Tibial nerve (tissue), 4 donors: ENCODE measurements around the gene ZNF512B. TPM values are rescaled to one million over a fixed set of nuclear protein-coding genes. Genes with fewer than 3 reads are reported as not detected.

Experiments used
- DNase-seq, 2 donors: peaks; one replicate each; pipeline ENCODE4 v3.0.0-alpha.2; 2019; ENCODE audit warnings: low spot score in 2 of 2
- H3K27ac ChIP-seq, 4 donors: fragments of 200-600 bp; sonication (generic) in 3 of 4; one replicate each; pipeline ENCODE4 v1.5.1; 2017 to 2019; ENCODE audit warnings: mild to moderate bottlenecking in 1 of 4
- H3K27me3 ChIP-seq, 2 donors: fragments of 200-600 bp; sonication (generic) in 1 of 2; one replicate each; pipeline versions ENCODE4 v1.5.1 to v1.6.0; 2017 to 2019
- H3K36me3 ChIP-seq, 3 donors: fragments of 200-600 bp; sonication (generic); one replicate each; pipeline ENCODE4 v1.5.1; 2018 to 2019
- H3K4me1 ChIP-seq, 4 donors: fragments of 200-600 bp; sonication (generic) in 3 of 4; one replicate each; pipeline ENCODE4 v1.5.1; 2017 to 2019
- H3K4me3 ChIP-seq, 4 donors: fragments of 200-600 bp; sonication (generic) in 3 of 4; one replicate each; pipeline ENCODE4 v1.5.1; 2017 to 2019; ENCODE audit warnings: mild to moderate bottlenecking in 1 of 4, moderate library complexity in 1 of 4
- H3K9me3 ChIP-seq, 4 donors: fragments of 200-600 bp; sonication (generic) in 3 of 4; one replicate each; pipeline ENCODE4 v1.5.1; 2017 to 2019
- CTCF ChIP-seq, 5 experiments: fragments of 200-600 bp in 3 of 5; fragments of 450-650 bp in 2 of 5; sonication (generic) in 3 of 5; IDR thresholded peaks; one replicate each; pipeline ENCODE4 v1.5.1; 2016 to 2019; ENCODE audit warnings: antibody characterized with exemption in 5 of 5, mild to moderate bottlenecking in 3 of 5, moderate library complexity in 2 of 5
- EP300 ChIP-seq, 2 donors: sonication (generic); formaldehyde crosslinking; IDR thresholded peaks; one replicate each; pipeline ENCODE4 v1.6.1; 2017; ENCODE audit warnings: antibody characterized with exemption in 2 of 2, mild to moderate bottlenecking in 1 of 2
- POLR2A ChIP-seq, 2 donors: fragments of 450-650 bp; IDR thresholded peaks; one replicate each; pipeline ENCODE4 v1.6.1; 2017; ENCODE audit warnings: antibody characterized with exemption in 2 of 2, mild to moderate bottlenecking in 2 of 2, moderate library complexity in 2 of 2
- WGBS, 2 donors: methylation state at CpG; one replicate each; pipeline ENCODE4 v1.1.5; 2018; 5-methylcytosine and 5-hydroxymethylcytosine counted together
- total RNA-seq, 4 donors: library from RNA; depleted of rRNA; stranded (reverse); fragments of >200 nt; gene quantifications; one replicate each; pipeline ENCODE4 v1.1.0, GENCODE V29; 2016

Gene ZNF512B
- total RNA-seq, 4 donors from 2014 or later = 8.3 to 18.3 (median 11.7) TPM

DNA sequence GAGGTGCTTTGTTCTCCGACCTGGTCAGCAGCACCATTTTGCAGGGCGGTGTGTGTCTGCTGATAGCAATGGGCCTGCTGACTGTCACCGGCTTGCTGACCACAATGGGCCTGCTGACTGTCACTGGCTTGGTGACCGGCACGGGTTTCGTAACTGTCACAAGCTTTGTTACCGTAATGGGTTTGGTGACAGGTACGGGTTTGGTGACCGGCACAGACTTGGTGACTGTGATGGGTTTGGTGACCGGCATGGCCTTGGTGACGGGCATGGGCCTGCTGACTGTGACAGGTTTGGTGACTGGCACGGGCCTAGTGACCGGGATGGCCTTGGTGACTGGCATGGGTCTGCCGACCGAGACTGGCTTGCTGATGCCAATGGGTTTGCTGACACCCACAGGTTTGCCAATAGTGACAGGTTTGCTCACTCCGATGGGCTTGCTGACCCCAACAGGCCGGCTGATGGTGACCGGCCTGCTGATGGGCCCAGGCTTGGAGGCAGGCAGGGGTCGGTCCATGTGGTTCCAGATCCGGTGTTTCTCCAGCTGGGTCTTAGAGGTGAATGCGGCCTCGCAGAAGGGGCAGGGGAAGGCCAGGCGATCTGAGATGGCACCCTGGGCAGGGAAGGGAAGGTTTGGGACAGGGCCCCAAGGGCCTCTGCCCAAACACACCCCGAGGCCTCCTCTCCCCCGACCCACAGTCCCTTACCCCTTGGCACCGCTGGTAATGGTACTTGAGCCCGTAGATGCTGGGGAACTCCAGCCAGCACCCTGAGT lies 3.4 kb downstream of the ZNF512B start:
- no peak overlapping the region for H3K4me3 ChIP-seq
- H3K27me3 ChIP-seq = no peaks in the 10 kb centered on the region
- 91 to 95% methylated on average over 25 to 27 of the region's 27 CpGs for WGBS, 2 donors
- H3K9me3 ChIP-seq = no peaks in the 10 kb centered on the region
- peaks cover 0 to 21% (median 7%) of the 10 kb centered on the region in 4 donors for H3K4me1 ChIP-seq
- no peak for TF ChIP-seq EP300 (IDR thresholded peaks at IDR 0.05)
- no peak for TF ChIP-seq CTCF (IDR thresholded peaks at IDR 0.05)
- no peak for TF ChIP-seq POLR2A (IDR thresholded peaks at IDR 0.05)
- H3K36me3 ChIP-seq = peaks cover 0 to 58% (median 0%) of the 10 kb centered on the region in 3 donors
- DNase-seq = no peak
- H3K27ac ChIP-seq = no peak overlapping the region

DNA sequence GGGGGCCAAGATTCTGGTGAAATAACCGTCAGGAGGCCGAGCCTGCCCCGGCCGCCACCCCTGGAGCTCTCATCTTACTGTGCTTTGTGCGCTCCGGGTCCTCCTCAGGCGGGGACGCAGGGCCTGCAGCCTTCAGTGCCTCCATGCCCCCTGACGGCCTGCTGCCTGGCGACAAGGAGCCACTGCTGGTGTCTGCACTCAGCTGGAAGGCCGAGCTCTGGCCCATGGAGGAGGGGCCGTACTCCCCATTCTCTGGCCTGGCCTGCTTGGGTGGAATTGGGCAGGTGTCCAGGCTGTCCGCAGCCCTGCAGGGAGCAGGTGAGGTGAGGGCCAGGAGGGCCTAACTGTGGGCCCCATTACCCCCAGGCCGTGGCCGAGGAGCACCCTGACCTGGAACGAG lies 5.3 kb downstream of the ZNF512B start:
- no peak overlapping the region for H3K4me3 ChIP-seq
- DNase-seq = no peak
- no peaks in the 10 kb centered on the region for H3K9me3 ChIP-seq
- TF ChIP-seq CTCF (IDR thresholded peaks at IDR 0.05) (no peak), EP300 (IDR thresholded peaks at IDR 0.05) (no peak), POLR2A (IDR thresholded peaks at IDR 0.05) (no peak)
- H3K4me1 ChIP-seq = peaks cover 0 to 12% (median 4%) of the 10 kb centered on the region in 4 donors
- H3K36me3 ChIP-seq = peaks cover 0 to 78% (median 0%) of the 10 kb centered on the region in 3 donors
- H3K27me3 ChIP-seq = no peaks in the 10 kb centered on the region
- 90 to 93% methylated on average over 13 to 15 of the region's 16 CpGs for WGBS, 2 donors
- H3K27ac ChIP-seq = no peak overlapping the region

DNA sequence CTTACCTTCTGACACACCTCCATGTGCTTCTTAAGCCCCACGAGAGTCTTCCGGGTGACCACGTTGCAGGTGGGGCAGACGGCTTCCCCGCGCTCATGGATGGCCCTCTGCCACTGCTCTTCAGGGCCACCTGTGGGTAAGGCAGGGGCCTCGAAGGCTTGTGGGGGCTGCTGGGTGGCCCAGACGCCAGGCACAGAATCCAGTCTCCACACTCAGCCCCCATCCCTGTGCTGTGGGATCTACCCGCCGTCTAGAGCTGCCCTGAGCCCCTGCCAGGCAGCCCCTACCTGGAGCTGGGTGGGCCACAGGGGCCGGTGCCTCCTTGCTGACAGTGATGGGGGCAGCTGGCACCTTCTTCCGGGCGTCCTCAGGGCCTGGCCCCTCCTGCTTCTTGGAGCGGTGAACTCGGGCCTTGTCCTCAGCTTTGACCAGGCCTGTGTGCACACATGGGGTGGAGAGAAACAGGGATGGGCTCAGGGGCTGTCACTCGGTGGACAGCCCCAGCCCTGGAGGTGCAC lies 5.9 kb downstream of the ZNF512B start:
- DNase-seq = no peak
- Histone ChIP-seq H3K9me3 (no peaks in the 10 kb centered on the region), H3K4me3 (no peak overlapping the region), H3K27me3 (no peaks in the 10 kb centered on the region), H3K4me1 (peaks cover 0 to 8% (median 3%) of the 10 kb centered on the region in 4 donors), H3K27ac (no peak overlapping the region), H3K36me3 (peaks cover 0 to 83% (median 0%) of the 10 kb centered on the region in 3 donors)
- TF ChIP-seq CTCF (IDR thresholded peaks at IDR 0.05) = no peak
- no peak for TF ChIP-seq POLR2A (IDR thresholded peaks at IDR 0.05)
- no peak for TF ChIP-seq EP300 (IDR thresholded peaks at IDR 0.05)
- 92 to 95% methylated on average over 11 to 15 of the region's 16 CpGs for WGBS, 2 donors

DNA sequence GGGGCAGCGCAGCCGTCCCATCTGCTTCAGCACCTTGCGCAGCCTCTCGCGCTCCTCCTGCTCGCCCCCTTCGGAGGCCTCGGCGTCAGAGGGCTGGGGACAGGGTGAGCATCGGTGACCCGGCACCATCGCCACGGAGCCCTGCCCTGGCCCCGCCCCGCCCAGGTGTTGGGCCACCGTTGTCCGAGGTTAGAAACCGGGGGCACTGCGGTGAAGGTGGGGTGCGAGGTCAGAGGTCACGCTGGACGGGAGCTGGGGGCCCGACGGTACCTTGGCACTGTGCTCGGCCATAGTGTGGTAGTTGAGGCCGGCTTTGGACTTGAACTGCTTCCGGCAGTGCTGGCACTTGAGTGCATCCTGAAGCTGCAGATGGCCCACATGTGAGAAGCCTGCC lies 6.4 kb downstream of the ZNF512B start:
- Histone ChIP-seq H3K27me3 (no peaks in the 10 kb centered on the region), H3K9me3 (no peaks in the 10 kb centered on the region), H3K4me3 (no peak overlapping the region), H3K27ac (no peak overlapping the region), H3K4me1 (peaks cover 0 to 3% (median under 1%) of the 10 kb centered on the region in 4 donors), H3K36me3 (peaks cover 0 to 84% (median 0%) of the 10 kb centered on the region in 3 donors)
- DNase-seq = no peak
- 85 to 92% methylated on average over 22 to 27 of the region's 27 CpGs for WGBS, 2 donors
- TF ChIP-seq CTCF (IDR thresholded peaks at IDR 0.05) = no peak
- no peak for TF ChIP-seq POLR2A (IDR thresholded peaks at IDR 0.05)
